Thyroid gland (tissue), 4 donors: ENCODE results near the gene TOP2A. TPM values are rescaled to one million over a fixed set of nuclear protein-coding genes. Genes with fewer than 3 reads are reported as not detected.

Experiments used
- DNase-seq, 2 donors: peaks; one replicate each; pipeline ENCODE4 v3.0.0-alpha.2; 2019
- H3K27ac ChIP-seq, 3 donors: fragments of 200-600 bp; sonication (generic); 1 replicate in 2 of 3; 2 replicates in 1 of 3; pipeline ENCODE4 v1.5.1; 2016 to 2019; ENCODE audit warnings: mild to moderate bottlenecking in 1 of 3, moderate library complexity in 1 of 3
- H3K27me3 ChIP-seq: fragments of 200-600 bp; sonication (generic); one replicate; pipeline ENCODE4 v1.5.1; 2019
- H3K36me3 ChIP-seq, 2 donors: fragments of 200-600 bp; sonication (generic); one replicate each; pipeline ENCODE4 v1.5.1; 2016 to 2019
- H3K4me1 ChIP-seq, 2 donors: fragments of 200-600 bp; sonication (generic); one replicate each; pipeline ENCODE4 v1.5.1; 2017 to 2019
- H3K4me3 ChIP-seq, 3 donors: fragments of 200-600 bp; sonication (generic); replicated peaks in 1 of 3; 1 replicate in 2 of 3; 2 replicates in 1 of 3; pipeline ENCODE4 v1.5.1; 2016; ENCODE audit warnings: mild to moderate bottlenecking in 1 of 3
- H3K9me3 ChIP-seq: fragments of 200-600 bp; sonication (generic); one replicate; pipeline ENCODE4 v1.5.1; 2017
- POLR2A ChIP-seq, 2 donors: fragments of 450-650 bp; IDR thresholded peaks; one replicate each; pipeline ENCODE4 v1.6.1; 2017; ENCODE audit warnings: antibody characterized with exemption in 2 of 2, mild to moderate bottlenecking in 2 of 2, moderate library complexity in 1 of 2
- WGBS, 2 donors: methylation state at CpG; one replicate each; pipeline ENCODE4 v1.1.5; 2017; 5-methylcytosine and 5-hydroxymethylcytosine counted together
- intact Hi-C: fragments of 100-400 bp; cut with DNase I; formaldehyde crosslinking; loops from one replicate; pipeline ENCODE4 v1.15.1; 2023
- total RNA-seq, 4 donors: library from RNA; depleted of rRNA; stranded (reverse); fragments of >200 nt; gene quantifications; one replicate each; pipeline ENCODE4 v1.2.3, GENCODE V29; 2016
- TF ChIP-seq, protein P1 (sequence below), 6 experiments: fragments of 200-600 bp in 3 of 6; fragments of 450-650 bp in 3 of 6; sonication (generic) in 3 of 6; IDR thresholded peaks; one replicate each; pipeline ENCODE4 v1.5.1; 2016 to 2019; ENCODE audit warnings: antibody characterized with exemption in 6 of 6, mild to moderate bottlenecking in 2 of 6, inconsistent platforms in 1 of 6, moderate library complexity in 1 of 6

TOP2A gene
- total RNA-seq, 4 donors from 2014 or later = 0.20 to 5.2 (median 2.2) TPM

DNA sequence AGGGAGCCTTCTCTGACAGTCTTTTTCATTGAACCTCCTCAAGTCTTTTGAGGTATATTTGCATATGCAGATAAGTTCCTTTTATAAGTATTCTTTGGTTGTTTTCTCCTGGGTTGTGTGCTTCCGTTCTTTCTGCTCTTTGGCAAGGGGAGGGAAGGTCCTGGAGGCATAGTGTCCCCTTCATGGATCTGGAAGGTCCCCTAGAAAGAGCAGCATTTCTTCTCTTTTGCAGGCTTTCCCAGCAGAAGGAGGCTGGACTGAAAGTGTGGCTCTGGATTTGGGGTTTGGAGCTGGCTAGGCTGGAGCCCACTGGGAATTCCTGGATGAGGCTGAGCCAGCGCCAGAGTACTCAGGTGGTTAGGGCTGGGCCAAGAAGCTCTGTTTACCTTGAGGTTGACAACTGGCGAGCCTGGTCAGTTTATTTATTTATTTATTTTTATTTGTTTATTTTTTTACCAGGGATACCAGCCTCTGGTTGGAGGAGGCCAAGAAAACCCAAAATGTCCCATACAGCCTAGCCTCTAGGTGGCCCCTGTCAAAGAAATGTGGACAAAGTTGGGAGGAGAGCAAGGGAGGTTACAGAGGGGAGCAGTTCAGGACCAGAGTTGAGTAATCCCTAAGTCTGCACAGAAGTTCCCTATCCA is 5.4 kb upstream of the TOP2A start:
- TF ChIP-seq, protein P1, sequence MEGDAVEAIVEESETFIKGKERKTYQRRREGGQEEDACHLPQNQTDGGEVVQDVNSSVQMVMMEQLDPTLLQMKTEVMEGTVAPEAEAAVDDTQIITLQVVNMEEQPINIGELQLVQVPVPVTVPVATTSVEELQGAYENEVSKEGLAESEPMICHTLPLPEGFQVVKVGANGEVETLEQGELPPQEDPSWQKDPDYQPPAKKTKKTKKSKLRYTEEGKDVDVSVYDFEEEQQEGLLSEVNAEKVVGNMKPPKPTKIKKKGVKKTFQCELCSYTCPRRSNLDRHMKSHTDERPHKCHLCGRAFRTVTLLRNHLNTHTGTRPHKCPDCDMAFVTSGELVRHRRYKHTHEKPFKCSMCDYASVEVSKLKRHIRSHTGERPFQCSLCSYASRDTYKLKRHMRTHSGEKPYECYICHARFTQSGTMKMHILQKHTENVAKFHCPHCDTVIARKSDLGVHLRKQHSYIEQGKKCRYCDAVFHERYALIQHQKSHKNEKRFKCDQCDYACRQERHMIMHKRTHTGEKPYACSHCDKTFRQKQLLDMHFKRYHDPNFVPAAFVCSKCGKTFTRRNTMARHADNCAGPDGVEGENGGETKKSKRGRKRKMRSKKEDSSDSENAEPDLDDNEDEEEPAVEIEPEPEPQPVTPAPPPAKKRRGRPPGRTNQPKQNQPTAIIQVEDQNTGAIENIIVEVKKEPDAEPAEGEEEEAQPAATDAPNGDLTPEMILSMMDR (IDR thresholded peaks at IDR 0.05) = peak in 1 of 6 experiments; percentile 6
- no peak for TF ChIP-seq POLR2A (IDR thresholded peaks at IDR 0.05)
- H3K9me3 ChIP-seq = no peaks in the 10 kb centered on the region
- 68 to 76% methylated on average over 3 of the region's 3 CpGs for WGBS, 2 donors
- H3K4me1 ChIP-seq = peaks cover 5 to 9% of the 10 kb centered on the region in 2 donors
- intact Hi-C loops = no loop called here
- no peak overlapping the region for H3K4me3 ChIP-seq
- no peak for DNase-seq
- no peak overlapping the region for H3K27ac ChIP-seq
- no peaks in the 10 kb centered on the region for H3K27me3 ChIP-seq
- no peaks in the 10 kb centered on the region for H3K36me3 ChIP-seq

DNA sequence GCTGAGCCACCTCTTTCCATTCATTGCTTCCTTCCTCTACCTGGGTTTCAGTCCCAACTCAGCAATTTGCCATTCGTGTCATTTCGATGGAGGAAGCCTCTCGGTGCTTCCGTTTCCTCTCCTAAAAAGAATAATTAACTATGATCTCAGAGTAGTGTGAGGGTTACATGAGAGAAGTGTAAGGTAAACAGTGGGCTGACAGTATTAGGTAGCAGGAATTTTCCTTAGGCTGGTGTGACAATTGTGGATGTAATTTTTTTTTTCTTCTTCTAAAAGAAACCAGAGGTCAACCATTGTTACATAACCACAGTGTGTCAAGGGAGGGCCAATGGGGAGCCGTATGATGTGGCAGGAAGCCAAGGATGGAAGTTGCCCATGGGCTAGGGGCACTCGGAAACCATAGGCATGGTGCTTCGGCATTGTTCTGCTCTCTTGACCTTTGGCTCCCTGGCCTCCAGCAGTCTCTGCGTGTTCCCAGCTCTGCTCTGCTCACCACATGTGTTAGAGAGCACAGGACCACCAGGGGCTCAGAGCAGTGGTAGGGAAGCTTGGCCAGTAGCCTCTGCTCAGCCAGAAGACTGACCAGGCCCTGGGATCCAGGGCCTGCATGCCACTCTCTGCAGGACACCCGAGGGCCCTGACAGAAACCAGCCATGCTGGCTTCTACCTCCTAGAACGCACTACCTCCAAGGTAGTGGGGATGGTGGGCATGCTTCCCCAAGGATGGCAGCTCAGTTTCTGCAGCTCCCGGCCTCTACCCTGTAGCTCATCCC is 2.0 kb upstream of the TOP2A start:
- no peak for DNase-seq
- Histone ChIP-seq H3K27me3 (no peaks in the 10 kb centered on the region), H3K4me3 (no peak overlapping the region), H3K36me3 (no peaks in the 10 kb centered on the region), H3K27ac (no peak overlapping the region), H3K4me1 (peaks cover 10 to 14% of the 10 kb centered on the region in 2 donors), H3K9me3 (no peaks in the 10 kb centered on the region)
- intact Hi-C loops = loop anchor here (5.0 to 10.0 kb wide), 2 partner anchors 57 to 115 kb away; partner anchors contain the start of genes GJD3 and RARA
- TF ChIP-seq POLR2A (IDR thresholded peaks at IDR 0.05) = no peak
- TF ChIP-seq, protein P1 (IDR thresholded peaks at IDR 0.05) = no peak
- WGBS, 2 donors = 63 to 65% methylated on average over 9 to 10 of the region's 11 CpGs

DNA sequence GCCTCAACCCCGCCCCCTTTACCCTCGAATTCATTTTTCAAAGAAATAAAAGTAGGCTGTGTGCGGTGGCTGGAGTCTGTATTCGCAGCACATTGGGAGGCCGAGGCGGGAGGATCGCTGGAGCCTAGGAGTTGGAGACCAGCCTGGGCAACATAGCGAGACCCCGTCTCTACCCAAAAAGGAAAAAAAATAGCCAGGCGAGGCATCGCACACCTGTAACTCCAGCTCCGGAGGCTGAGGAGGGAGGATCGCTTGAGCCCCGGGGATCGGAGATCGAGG is 671 bp upstream of the TOP2A start:
- peak in 1 of 2 donors; percentile 13 for DNase-seq
- H3K9me3 ChIP-seq = no peaks in the 10 kb centered on the region
- WGBS, 2 donors = 67 to 69% methylated on average over 16 of the region's 16 CpGs
- H3K36me3 ChIP-seq = no peaks in the 10 kb centered on the region
- peak overlapping the region in 1 of 3 donors; percentile 51 for H3K27ac ChIP-seq
- peak overlapping the region in 2 of 3 donors; percentile 29 to 34 for H3K4me3 ChIP-seq
- intact Hi-C loops = loop anchor here (5.0 to 10.0 kb wide), 2 partner anchors 56 to 114 kb away; partner anchors contain the start of genes GJD3 and RARA
- H3K4me1 ChIP-seq = peaks cover 10 to 11% of the 10 kb centered on the region in 2 donors
- TF ChIP-seq, protein P1 (IDR thresholded peaks at IDR 0.05) = no peak
- no peak for TF ChIP-seq POLR2A (IDR thresholded peaks at IDR 0.05)
- H3K27me3 ChIP-seq = no peaks in the 10 kb centered on the region

DNA sequence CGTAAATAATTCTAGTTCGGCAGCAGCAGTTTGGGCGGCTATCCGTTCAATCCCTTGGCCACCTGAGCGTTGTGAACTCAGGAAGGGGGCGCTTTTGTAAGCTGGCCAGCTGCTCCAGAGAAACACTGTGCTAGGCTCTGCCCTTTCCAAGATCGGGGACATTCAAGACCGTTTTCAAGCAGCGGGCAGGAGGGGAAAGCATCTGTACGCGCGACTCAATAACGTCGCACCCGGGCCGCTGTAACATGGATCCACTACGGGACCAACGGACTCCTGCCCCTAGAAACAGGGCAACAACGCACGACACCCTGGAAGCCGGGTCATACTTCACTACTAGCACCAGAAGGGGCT is 463 bp downstream of the TOP2A start:
- intact Hi-C loops = loop anchor here (5.0 to 10.0 kb wide), 2 partner anchors 55 to 112 kb away; partner anchors contain the start of genes GJD3 and RARA
- DNase-seq = no peak
- Histone ChIP-seq H3K27me3 (no peaks in the 10 kb centered on the region), H3K4me3 (peak overlapping the region in 2 of 3 donors; percentile 35 to 46), H3K4me1 (peaks cover 5 to 10% of the 10 kb centered on the region in 2 donors), H3K27ac (no peak overlapping the region), H3K9me3 (no peaks in the 10 kb centered on the region), H3K36me3 (no peaks in the 10 kb centered on the region)
- 0% methylated on average over 10 to 20 of the region's 21 CpGs for WGBS, 2 donors
- TF ChIP-seq POLR2A (IDR thresholded peaks at IDR 0.05) = no peak
- TF ChIP-seq, protein P1 (IDR thresholded peaks at IDR 0.05) = no peak

DNA sequence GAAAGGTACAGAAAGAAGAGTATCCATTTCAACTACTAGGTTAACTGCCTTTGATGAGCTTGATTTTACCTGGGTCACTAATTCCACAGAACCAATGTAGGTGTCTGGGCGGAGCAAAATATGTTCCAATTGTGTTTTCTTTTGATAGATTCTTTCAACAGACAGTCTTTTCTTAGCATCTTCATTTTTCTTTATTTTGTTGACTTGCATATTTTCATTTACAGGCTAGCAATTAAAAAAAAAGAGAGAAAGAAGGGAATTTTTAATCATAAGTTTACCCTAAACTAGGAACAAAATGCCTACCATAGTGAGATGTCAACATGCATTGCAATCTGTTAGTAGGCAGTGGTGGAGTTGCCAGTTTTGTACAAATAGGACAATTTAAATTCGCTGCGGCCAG is 1.0 kb downstream of the TOP2A start:
- 36 to 42% methylated on average over 3 of the region's 3 CpGs for WGBS, 2 donors
- Histone ChIP-seq H3K27me3 (no peaks in the 10 kb centered on the region), H3K9me3 (no peaks in the 10 kb centered on the region), H3K36me3 (no peaks in the 10 kb centered on the region), H3K27ac (no peak overlapping the region), H3K4me1 (peaks cover 8 to 10% of the 10 kb centered on the region in 2 donors), H3K4me3 (no peak overlapping the region)
- TF ChIP-seq POLR2A (IDR thresholded peaks at IDR 0.05) = no peak
- TF ChIP-seq, protein P1 (IDR thresholded peaks at IDR 0.05) = no peak
- intact Hi-C loops = loop anchor here (5.0 to 10.0 kb wide), 2 partner anchors 54 to 112 kb away; partner anchors contain the start of genes GJD3 and RARA
- DNase-seq = no peak
